Measurements from ENCODE around the gene RBM47. TPM values are rescaled to one million over a fixed set of nuclear protein-coding genes. Genes with fewer than 3 reads are reported as not detected.

RBM47 gene
- total and polyA plus RNA-seq, 2 of the 4 experiments (the other 2 are of a cell fraction), result 0.44 to 1.1 TPM

DNA sequence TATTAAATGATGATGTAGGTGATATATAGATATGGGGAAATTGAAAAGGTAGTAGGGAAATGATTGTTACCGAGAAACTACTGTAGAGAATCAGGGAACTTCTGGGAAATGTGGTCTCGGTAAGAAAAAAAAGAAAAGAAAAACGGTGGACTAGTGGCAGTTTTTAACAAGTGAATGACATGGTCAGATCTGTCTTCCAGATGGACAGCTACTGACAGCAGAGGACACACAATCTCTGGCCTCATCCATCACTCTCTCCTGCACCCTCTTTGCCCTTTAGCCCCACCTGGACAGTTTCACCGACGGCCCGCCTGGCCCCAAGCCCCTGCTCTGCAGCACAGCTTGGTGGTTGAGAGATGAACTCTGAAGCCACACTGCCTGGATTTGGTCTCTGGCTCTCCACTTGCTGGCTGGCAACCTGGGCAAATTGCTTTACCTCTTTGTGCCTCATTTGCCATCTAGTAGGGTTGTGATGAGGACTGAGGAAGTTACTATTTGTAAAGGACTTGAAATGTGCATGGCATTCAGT lies 23.4 kb downstream of the RBM47 start:
- BruUV-seq (replicated peaks), result no TSS peak
- no peak overlapping the region for H3K4me3 ChIP-seq (ENCODE audit: insufficient read depth, low read depth, low read length)
- H3K56ac ChIP-seq (ENCODE audit: extremely low read depth, insufficient read depth, low read length), result no peak overlapping the region
- H2AK9ac ChIP-seq (replicated peaks; ENCODE audit: low read depth, low read length, poor library complexity), result no peak overlapping the region
- no peak overlapping the region for H3K4me2 ChIP-seq (ENCODE audit: low read depth, low read length)
- no peak for ATAC-seq (ENCODE audit: low read depth)
- H4K5ac ChIP-seq (ENCODE audit: low read depth, low read length), result no peak overlapping the region
- H2BK120ac ChIP-seq (ENCODE audit: low read depth, low read length), result no peak overlapping the region
- H3K27ac ChIP-seq (ENCODE audit: insufficient read depth, low read length), result no peak overlapping the region
- in situ Hi-C loops (cut with MboI; ENCODE audit: low sequenced_read_pairs) (no loop called here), dilution Hi-C loops (cut with HindIII; ENCODE audit: low sequenced_read_pairs, unreplicated experiment) (no loop called here), intact Hi-C loops (cut with micrococcal nuclease) (no loop called here)
- H4K91ac ChIP-seq (ENCODE audit: insufficient read depth, low read depth, low read length), result no peak overlapping the region
- H3K4me1 ChIP-seq (ENCODE audit: control insufficient read depth, insufficient read depth, low read length), result no peaks in the 10 kb centered on the region
- H3K9ac ChIP-seq (ENCODE audit: low read depth, low read length), result no peak overlapping the region
- H3K36me3 ChIP-seq (ENCODE audit: control insufficient read depth, insufficient read depth, low read length), result no peaks in the 10 kb centered on the region
- H2AFZ ChIP-seq (replicated peaks; ENCODE audit: low read length, poor library complexity), result no peak overlapping the region
- 75 to 100% methylated on average over 1 of the region's 6 CpGs for WGBS, 2 experiments (ENCODE audit: extremely low coverage in 2 of 2, insufficient read length in 1 of 2)
- no peaks in the 10 kb centered on the region for H3K9me3 ChIP-seq (ENCODE audit: control insufficient read depth, insufficient read depth, low read length)
- no peak overlapping the region for H3K14ac ChIP-seq (replicated peaks; ENCODE audit: low read depth, low read length)
- H3K27me3 ChIP-seq (ENCODE audit: control insufficient read depth, insufficient read depth, low read length), result no peaks in the 10 kb centered on the region
- H3K79me1 ChIP-seq (ENCODE audit: low read depth in 1 of 2, low read length in 2 of 2), result no peaks in the 10 kb centered on the region
- no peak overlapping the region for H3K23ac ChIP-seq (ENCODE audit: low read depth, low read length)
- ChIA-PET CTCF (interaction anchor here (0.7 to 0.8 kb wide), 2 partner anchors 10 to 32 kb away, joined by 3 read pairs; no protein-coding TSS in a partner anchor), POLR2A (ENCODE audit: unreplicated experiment) (no interaction called here)
- no peaks in the 10 kb centered on the region for H4K20me1 ChIP-seq (ENCODE audit: insufficient read depth, low read length)
- no peaks in the 10 kb centered on the region for H3K9me1 ChIP-seq (ENCODE audit: insufficient read depth, low read length)
- TF ChIP-seq SMC3 (IDR thresholded peaks at IDR 0.05; ENCODE audit: low read depth, low read length) (no peak), NFE2L2 (IDR thresholded peaks at IDR 0.05; ENCODE audit: low read depth, low read length) (no peak), MAFK (IDR thresholded peaks at IDR 0.05; ENCODE audit: low read depth, low read length) (no peak), FOS (IDR thresholded peaks at IDR 0.05; ENCODE audit: low read depth, low read length) (no peak), BHLHE40 (IDR thresholded peaks at IDR 0.05; ENCODE audit: low read depth, low read length) (no peak)
- TF ChIP-seq, protein P1, sequence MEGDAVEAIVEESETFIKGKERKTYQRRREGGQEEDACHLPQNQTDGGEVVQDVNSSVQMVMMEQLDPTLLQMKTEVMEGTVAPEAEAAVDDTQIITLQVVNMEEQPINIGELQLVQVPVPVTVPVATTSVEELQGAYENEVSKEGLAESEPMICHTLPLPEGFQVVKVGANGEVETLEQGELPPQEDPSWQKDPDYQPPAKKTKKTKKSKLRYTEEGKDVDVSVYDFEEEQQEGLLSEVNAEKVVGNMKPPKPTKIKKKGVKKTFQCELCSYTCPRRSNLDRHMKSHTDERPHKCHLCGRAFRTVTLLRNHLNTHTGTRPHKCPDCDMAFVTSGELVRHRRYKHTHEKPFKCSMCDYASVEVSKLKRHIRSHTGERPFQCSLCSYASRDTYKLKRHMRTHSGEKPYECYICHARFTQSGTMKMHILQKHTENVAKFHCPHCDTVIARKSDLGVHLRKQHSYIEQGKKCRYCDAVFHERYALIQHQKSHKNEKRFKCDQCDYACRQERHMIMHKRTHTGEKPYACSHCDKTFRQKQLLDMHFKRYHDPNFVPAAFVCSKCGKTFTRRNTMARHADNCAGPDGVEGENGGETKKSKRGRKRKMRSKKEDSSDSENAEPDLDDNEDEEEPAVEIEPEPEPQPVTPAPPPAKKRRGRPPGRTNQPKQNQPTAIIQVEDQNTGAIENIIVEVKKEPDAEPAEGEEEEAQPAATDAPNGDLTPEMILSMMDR (conservative IDR thresholded peaks at IDR 0.05; ENCODE audit: low read depth, low read length), result no peak
- no peak for DNase-seq
- no peak overlapping the region for H4K8ac ChIP-seq (ENCODE audit: low read depth in 2 of 2, low read length in 2 of 2)
- H2BK15ac ChIP-seq (ENCODE audit: low read depth, low read length), result no peak overlapping the region
- H2AK5ac ChIP-seq (ENCODE audit: low read depth, low read length), result no peak overlapping the region
- no peak overlapping the region for H3K4ac ChIP-seq (ENCODE audit: low read depth, low read length)
- H2BK20ac ChIP-seq (ENCODE audit: low read depth, low read length), result no peak overlapping the region
- no peak overlapping the region for H3K18ac ChIP-seq (ENCODE audit: low read depth, low read length)
- H2BK5ac ChIP-seq (ENCODE audit: low read depth, low read length, poor library complexity, severe bottlenecking), result no peak overlapping the region
